Fibroblast of lung (primary cell): ENCODE measurements around the gene ASIC2.

Experiments used
- CTCF ChIP-seq, 2 donors: IDR thresholded peaks in 1 of 2; conservative IDR thresholded peaks in 1 of 2; 1 replicate in 1 of 2; 2 replicates in 1 of 2; pipeline ENCODE4 v1.5.1; 2011 to 2012; ENCODE audit warnings: low read length in 2 of 2, control low read depth in 1 of 2, inconsistent platforms in 1 of 2, low read depth in 1 of 2, mild to moderate bottlenecking in 1 of 2
- EZH2 ChIP-seq: IDR thresholded peaks from 2 replicates; pipeline ENCODE4 v1.5.1; 2012; ENCODE audit warnings: low read length, control low read depth, mild to moderate bottlenecking; ENCODE audit errors: missing control alignments

GRCh38 chr17:33021731-33022408 lies 271.2 kb downstream of the ASIC2 start:
- TF ChIP-seq CTCF (conservative IDR thresholded peaks at IDR 0.05 in 1 of 2, IDR thresholded peaks at IDR 0.05 in 1 of 2; ENCODE audit: low read depth in 1 of 2, low read length in 2 of 2) (peak in 1 of 2 donors; percentile 36), EZH2 (no peak)
